AG04449 (cell line): Measurements from ENCODE around the gene SLC2A11.

Experiments
- CTCF ChIA-PET: fragments of 350-600 bp; formaldehyde crosslinking; extraction: SDS; loops from one replicate; lab custom pipeline; 2021; ENCODE audit warnings: antibody characterized with exemption; lab: Yijun Ruan, JAX
- POLR2A ChIA-PET: fragments of 400-600, 350-600 bp; formaldehyde crosslinking; extraction: SDS; loops from one replicate; lab custom pipeline; 2020; ENCODE audit warnings: antibody characterized with exemption, inconsistent platforms; lab: Yijun Ruan, JAX
- DNase-seq: peaks from one replicate; pipeline ENCODE4 v3.0.0-alpha.2; 2010; ENCODE audit warnings: low read depth, low spot score
- H3K4me3 ChIP-seq: 2 replicates; pipeline ENCODE4 v1.5.1; 2011; ENCODE audit warnings: low read depth, mild to moderate bottlenecking, control low read depth, low read length
- CTCF ChIP-seq: IDR thresholded peaks from one replicate; pipeline ENCODE4 v1.5.1; 2011; ENCODE audit warnings: mild to moderate bottlenecking, moderate library complexity, low read length, control low read depth, inconsistent platforms; ENCODE audit not compliant: insufficient read depth; ENCODE audit errors: missing control alignments

Gene SLC2A11, protein sequence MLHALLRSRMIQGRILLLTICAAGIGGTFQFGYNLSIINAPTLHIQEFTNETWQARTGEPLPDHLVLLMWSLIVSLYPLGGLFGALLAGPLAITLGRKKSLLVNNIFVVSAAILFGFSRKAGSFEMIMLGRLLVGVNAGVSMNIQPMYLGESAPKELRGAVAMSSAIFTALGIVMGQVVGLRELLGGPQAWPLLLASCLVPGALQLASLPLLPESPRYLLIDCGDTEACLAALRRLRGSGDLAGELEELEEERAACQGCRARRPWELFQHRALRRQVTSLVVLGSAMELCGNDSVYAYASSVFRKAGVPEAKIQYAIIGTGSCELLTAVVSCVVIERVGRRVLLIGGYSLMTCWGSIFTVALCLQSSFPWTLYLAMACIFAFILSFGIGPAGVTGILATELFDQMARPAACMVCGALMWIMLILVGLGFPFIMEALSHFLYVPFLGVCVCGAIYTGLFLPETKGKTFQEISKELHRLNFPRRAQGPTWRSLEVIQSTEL

GRCh38 chr22:23857606-23858483 lies at the start of gene SLC2A11:
TSS of gene SLC2A11 (plus strand) at chr22:23857875. CDS start at chr22:23858000, 125 bp downstream.
- ChIA-PET CTCF (interaction anchor here (0.7 to 4.5 kb wide), 15 partner anchors 8 to 98 kb away, joined by 3 to 50 read pairs (median 7); partner anchors contain the start of genes CHCHD10 and MIF), POLR2A (interaction anchor here (0.6 to 1.6 kb wide), 10 partner anchors 10 to 336 kb away, joined by 3 to 8 read pairs (median 4); partner anchors contain the start of gene MIF)
- peak; percentile 65 for DNase-seq
- peak within 1 kb of the TSS; percentile 72 for H3K4me3 ChIP-seq
- TF ChIP-seq CTCF = peak; percentile 23

GRCh38 chr22:23812378-23812777 lies 45.3 kb upstream of the SLC2A11 start:
- DNase-seq = no peak
- CTCF ChIA-PET = interaction anchor here (0.7 to 2.5 kb wide), 4 partner anchors 22 to 41 kb away, joined by 3 to 12 read pairs (median 6); partner anchors contain the start of gene MMP11
- POLR2A ChIA-PET = no interaction called here
- no peak overlapping the region for H3K4me3 ChIP-seq
- no peak for TF ChIP-seq CTCF

DNA sequence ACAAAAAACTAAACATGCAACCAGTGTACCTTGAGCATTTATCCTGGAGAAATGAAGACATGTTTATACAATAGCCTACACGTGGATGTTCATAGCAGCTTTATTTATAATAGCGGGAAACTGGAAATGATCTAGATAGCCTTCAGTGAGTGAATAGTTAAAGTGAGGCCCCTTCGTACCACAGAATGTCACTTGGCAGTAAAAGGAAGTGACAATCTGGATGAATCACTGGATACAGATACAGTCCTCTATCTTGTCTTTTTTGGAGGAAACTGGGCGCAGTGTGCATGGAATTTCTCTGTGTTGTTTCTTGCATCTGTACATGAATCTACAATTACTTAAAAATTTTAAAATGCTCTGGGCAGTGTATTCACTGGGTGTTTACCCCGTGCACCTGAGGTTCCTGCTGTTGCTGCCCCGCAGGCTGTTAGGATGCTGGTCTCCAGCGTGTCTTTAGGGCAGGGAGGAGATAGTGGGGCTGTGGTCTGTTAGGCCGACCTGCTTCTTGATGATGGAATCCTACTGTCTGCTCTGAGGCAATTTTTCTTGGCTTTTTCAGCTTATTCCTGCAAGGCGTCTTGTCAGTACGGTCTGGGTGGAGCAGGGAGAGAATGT lies 42.0 kb upstream of the SLC2A11 start:
- POLR2A ChIA-PET = no interaction called here
- CTCF ChIA-PET = interaction anchor here (1.3 to 1.6 kb wide), 3 partner anchors 10 to 16 kb away, joined by 3 to 4 read pairs (median 3); no protein-coding TSS in a partner anchor
- no peak for DNase-seq
- H3K4me3 ChIP-seq = no peak overlapping the region
- TF ChIP-seq CTCF = no peak

GRCh38 chr22:23816156-23816976 lies 41.3 kb upstream of the SLC2A11 start:
- CTCF ChIA-PET = interaction anchor here (1.0 to 1.6 kb wide), 3 partner anchors 10 to 34 kb away, joined by 3 to 4 read pairs (median 3); no protein-coding TSS in a partner anchor

More at GRCh38 chr22:23816156-23816976, 41.3 kb upstream of the SLC2A11 start:
- no peak for DNase-seq
- H3K4me3 ChIP-seq = no peak overlapping the region
- POLR2A ChIA-PET = no interaction called here
- TF ChIP-seq CTCF = no peak
